HEK293 (cell line): Measurements from ENCODE around the gene GAPDHS.
A peak's percentile ranks its signal among the peaks of the same experiment; 100 is the strongest.

Source experiments
- CTCF ChIA-PET: fragments of 350-600 bp; formaldehyde crosslinking; extraction: SDS; loops from one replicate; lab custom pipeline; 2021; ENCODE audit warnings: antibody characterized with exemption; lab: Yijun Ruan, JAX
- POLR2A ChIA-PET: fragments of 300-600 bp; formaldehyde crosslinking; extraction: SDS; loops from one replicate; lab custom pipeline; 2020; ENCODE audit warnings: antibody characterized with exemption, inconsistent platforms; lab: Yijun Ruan, JAX
- H3K27ac ChIP-seq: fragments of 200-500 bp; sonication (Bioruptor generic); 2 replicates; pipeline ENCODE4 v1.5.1; 2014; ENCODE audit warnings: low read depth, low read length, control low read depth, inconsistent platforms; ENCODE audit errors: extremely low read depth
- H3K36me3 ChIP-seq, 2 experiments: fragments of 200-500 bp in 1 of 2; sonication (Bioruptor generic) in 1 of 2; 1 replicate in 1 of 2; 2 replicates in 1 of 2; pipeline ENCODE4 v1.5.1; 2014 to 2017; ENCODE audit warnings: inconsistent platforms in 2 of 2, low read length in 2 of 2; ENCODE audit not compliant: control insufficient read depth in 2 of 2, insufficient read depth in 1 of 2
- H3K4me1 ChIP-seq: fragments of 200-500 bp; sonication (Bioruptor generic); 2 replicates; pipeline ENCODE4 v1.5.1; 2014; ENCODE audit warnings: mild to moderate bottlenecking, low read length, inconsistent platforms; ENCODE audit not compliant: control insufficient read depth, insufficient read depth
- H3K4me3 ChIP-seq: 2 replicates; pipeline ENCODE4 v1.5.1; 2011; ENCODE audit warnings: low read depth, mild to moderate bottlenecking, control low read depth, low read length, moderate library complexity
- H3K9me3 ChIP-seq: fragments of 200-500 bp; sonication (Bioruptor generic); 2 replicates; pipeline ENCODE4 v1.5.1; 2014; ENCODE audit warnings: low read depth, low read length, inconsistent platforms; ENCODE audit not compliant: control insufficient read depth, insufficient read depth
- FEZF1 ChIP-seq: fragments of 450-650 bp; formaldehyde crosslinking; IDR thresholded peaks from 2 replicates; pipeline ENCODE4 v1.5.1; 2016; ENCODE audit warnings: missing biosample characterization, missing genetic modification characterization
- INSM2 ChIP-seq: fragments of 450-650 bp; formaldehyde crosslinking; IDR thresholded peaks from 2 replicates; pipeline ENCODE4 v1.5.1; 2016; ENCODE audit warnings: missing biosample characterization, missing genetic modification characterization
- MZF1 ChIP-seq: fragments of 450-650 bp; formaldehyde crosslinking; IDR thresholded peaks from 2 replicates; pipeline ENCODE4 v1.5.1; 2017; ENCODE audit warnings: missing biosample characterization, missing genetic modification characterization, borderline replicate concordance
- PATZ1 ChIP-seq: fragments of 450-650 bp; formaldehyde crosslinking; IDR thresholded peaks from 2 replicates; pipeline ENCODE4 v1.5.1; 2016; ENCODE audit warnings: missing biosample characterization, missing genetic modification characterization
- PRDM10 ChIP-seq: fragments of 450-650 bp; formaldehyde crosslinking; IDR thresholded peaks from 2 replicates; pipeline ENCODE4 v1.5.1; 2016; ENCODE audit warnings: missing biosample characterization, missing genetic modification characterization
- SP3 ChIP-seq: fragments of 450-650 bp; formaldehyde crosslinking; IDR thresholded peaks from 2 replicates; pipeline ENCODE4 v1.5.1; 2016; ENCODE audit warnings: missing biosample characterization, missing genetic modification characterization
- ZBTB17 ChIP-seq: fragments of 450-650 bp; formaldehyde crosslinking; IDR thresholded peaks from 2 replicates; pipeline ENCODE4 v1.5.1; 2016; ENCODE audit warnings: missing biosample characterization, missing genetic modification characterization
- ZBTB48 ChIP-seq: fragments of 450-650 bp; formaldehyde crosslinking; IDR thresholded peaks from 2 replicates; pipeline ENCODE4 v1.5.1; 2016; ENCODE audit warnings: missing biosample characterization, missing genetic modification characterization
- ZBTB7A ChIP-seq: fragments of 450-650 bp; formaldehyde crosslinking; IDR thresholded peaks from 2 replicates; pipeline ENCODE4 v1.5.1; 2016; ENCODE audit warnings: low read depth, missing biosample characterization, missing genetic modification characterization
- ZFHX2 ChIP-seq: fragments of 450-650 bp; formaldehyde crosslinking; conservative IDR thresholded peaks from 2 replicates; pipeline ENCODE4 v1.5.1; 2016; ENCODE audit warnings: missing biosample characterization, missing genetic modification characterization
- ZFP41 ChIP-seq: fragments of 450-650 bp; formaldehyde crosslinking; IDR thresholded peaks from 2 replicates; pipeline ENCODE4 v1.5.1; 2016; ENCODE audit warnings: missing biosample characterization, missing genetic modification characterization, borderline replicate concordance
- ZIC2 ChIP-seq: fragments of 450-650 bp; formaldehyde crosslinking; IDR thresholded peaks from 2 replicates; pipeline ENCODE4 v1.5.1; 2016; ENCODE audit warnings: missing biosample characterization, missing genetic modification characterization
- ZNF133 ChIP-seq: fragments of 450-650 bp; formaldehyde crosslinking; IDR thresholded peaks from 2 replicates; pipeline ENCODE4 v1.5.1; 2016; ENCODE audit warnings: missing biosample characterization, missing genetic modification characterization
- ZNF19 ChIP-seq: fragments of 450-650 bp; formaldehyde crosslinking; IDR thresholded peaks from 2 replicates; pipeline ENCODE4; 2016; ENCODE audit warnings: missing biosample characterization, missing genetic modification characterization, low read depth
- ZNF211 ChIP-seq: fragments of 450-650 bp; formaldehyde crosslinking; IDR thresholded peaks from 2 replicates; pipeline ENCODE4 v1.5.1; 2016; ENCODE audit warnings: low read depth, missing biosample characterization, missing genetic modification characterization
- ZNF248 ChIP-seq: fragments of 450-650 bp; formaldehyde crosslinking; IDR thresholded peaks from 2 replicates; pipeline ENCODE4 v1.5.1; 2017; ENCODE audit warnings: missing biosample characterization, missing genetic modification characterization
- ZNF354C ChIP-seq: fragments of 450-650 bp; formaldehyde crosslinking; IDR thresholded peaks from 2 replicates; pipeline ENCODE4 v1.5.1; 2016; ENCODE audit warnings: missing biosample characterization, missing genetic modification characterization, low read depth, borderline replicate concordance
- ZNF366 ChIP-seq: fragments of 450-650 bp; formaldehyde crosslinking; conservative IDR thresholded peaks from 2 replicates; pipeline ENCODE4 v1.5.1; 2016; ENCODE audit warnings: missing biosample characterization, missing genetic modification characterization
- ZNF530 ChIP-seq: fragments of 450-650 bp; formaldehyde crosslinking; IDR thresholded peaks from 2 replicates; pipeline ENCODE4 v1.5.1; 2016; ENCODE audit warnings: low read depth, missing biosample characterization, missing genetic modification characterization
- ZNF544 ChIP-seq: fragments of 450-650 bp; formaldehyde crosslinking; IDR thresholded peaks from 2 replicates; pipeline ENCODE4 v1.5.0; 2017; ENCODE audit warnings: missing biosample characterization, missing genetic modification characterization
- ZNF548 ChIP-seq: fragments of 450-650 bp; formaldehyde crosslinking; IDR thresholded peaks from 2 replicates; pipeline ENCODE4 v1.5.1; 2016; ENCODE audit warnings: missing biosample characterization, missing genetic modification characterization
- ZNF549 ChIP-seq: fragments of 450-650 bp; IDR thresholded peaks from 2 replicates; pipeline ENCODE4 v1.5.1; 2018; ENCODE audit warnings: missing biosample characterization, missing genetic modification characterization, mild to moderate bottlenecking, inconsistent platforms, moderate library complexity
- ZNF571 ChIP-seq: fragments of 450-650 bp; formaldehyde crosslinking; IDR thresholded peaks from 2 replicates; pipeline ENCODE4 v1.5.0; 2017; ENCODE audit warnings: missing biosample characterization, missing genetic modification characterization
- ZNF639 ChIP-seq: fragments of 450-650 bp; formaldehyde crosslinking; IDR thresholded peaks from 2 replicates; pipeline ENCODE4 v1.5.1; 2016; ENCODE audit warnings: missing biosample characterization, missing genetic modification characterization

The GAPDHS gene

GRCh38 chr19:35553385-35554000, 20.2 kb downstream of the GAPDHS start (continued):
- TF ChIP-seq ZNF544 (tag by site-specific recombination), result no peak
- no peak for TF ChIP-seq INSM2 (tag by site-specific recombination)
- TF ChIP-seq MZF1 (tag by site-specific recombination), result no peak
- peak; percentile 3; the same call in 1 of the 2 replicates for TF ChIP-seq ZFHX2 (tag by site-specific recombination)
- TF ChIP-seq FEZF1 (tag by site-specific recombination), result no peak
- TF ChIP-seq ZNF530, result no peak
- no peak for TF ChIP-seq ZNF133
- TF ChIP-seq ZNF548, result no peak
- peak; percentile 28; the same call in 1 of the 2 replicates for TF ChIP-seq ZBTB7A (tag by site-specific recombination)
- TF ChIP-seq ZNF549, result no peak
- 0 out of 2 replicates have a peak, but pooled peaks have one; percentile 12 for TF ChIP-seq ZBTB48 (tag by site-specific recombination)
- no peak for TF ChIP-seq ZNF571 (tag by site-specific recombination)
- TF ChIP-seq ZFP41, result no peak
- no peak for TF ChIP-seq ZNF248 (tag by site-specific recombination)

- no peak overlapping the region for H3K27ac ChIP-seq
- ChIA-PET POLR2A (interaction anchor here (0.6 kb wide), 1 partner anchor 49 kb away, joined by 3 read pairs; no protein-coding TSS in a partner anchor), CTCF (interaction anchor here (0.7 to 2.5 kb wide), 2 partner anchors 38 to 154 kb away, joined by 3 to 18 read pairs; no protein-coding TSS in a partner anchor)
Measured at GRCh38 chr19:35554076-35554475, 20.8 kb downstream of the GAPDHS start.

More at GRCh38 chr19:35554076-35554475, 20.8 kb downstream of the GAPDHS start:
- TF ChIP-seq ZNF366 (tag by site-specific recombination) (peak; percentile 37; the same call in 1 of the 2 replicates), ZNF211 (tag by site-specific recombination) (no peak), ZIC2 (tag by site-specific recombination) (no peak), SP3 (tag by site-specific recombination) (no peak), ZNF639 (tag by site-specific recombination) (no peak), PATZ1 (tag by site-specific recombination) (no peak), ZBTB17 (tag by site-specific recombination) (0 out of 2 replicates have a peak, but pooled peaks have one; percentile 30), ZNF354C (tag by site-specific recombination) (no peak), ZNF19 (tag by site-specific recombination) (no peak), PRDM10 (tag by site-specific recombination) (no peak), ZNF248 (tag by site-specific recombination) (0 out of 2 replicates have a peak, but pooled peaks have one; percentile 9)
- Histone ChIP-seq H3K36me3 (peaks cover 5 to 11% of the 10 kb centered on the region in 2 experiments; a peak in 2 of 3 replicates), H3K4me3 (no peak overlapping the region), H3K4me1 (peaks cover 10% of the 10 kb centered on the region), H3K9me3 (no peaks in the 10 kb centered on the region; the same call in 1 of the 2 replicates)
